Uterus (tissue), 2 donors: ENCODE data around the gene TBP.
"Not testable (repeated sequence)": the region's sequence is repeated elsewhere in the genome, so short reads cannot be mapped to it uniquely, and the experiment has no call there.

Experiments
- POLR2A ChIP-seq, 2 donors: fragments of 450-650 bp; IDR thresholded peaks; one replicate each; pipeline ENCODE4 v1.6.1; 2016; ENCODE audit warnings: antibody characterized with exemption in 2 of 2, mild to moderate bottlenecking in 1 of 2, moderate library complexity in 1 of 2
- TF ChIP-seq, protein P1 (sequence below), 4 experiments: fragments of 200-600 bp in 2 of 4; fragments of 450-650 bp in 2 of 4; sonication (generic) in 2 of 4; IDR thresholded peaks; one replicate each; pipeline ENCODE4 v1.5.1; 2016 to 2019; ENCODE audit warnings: antibody characterized with exemption in 4 of 4, mild to moderate bottlenecking in 2 of 4, moderate library complexity in 1 of 4

DNA sequence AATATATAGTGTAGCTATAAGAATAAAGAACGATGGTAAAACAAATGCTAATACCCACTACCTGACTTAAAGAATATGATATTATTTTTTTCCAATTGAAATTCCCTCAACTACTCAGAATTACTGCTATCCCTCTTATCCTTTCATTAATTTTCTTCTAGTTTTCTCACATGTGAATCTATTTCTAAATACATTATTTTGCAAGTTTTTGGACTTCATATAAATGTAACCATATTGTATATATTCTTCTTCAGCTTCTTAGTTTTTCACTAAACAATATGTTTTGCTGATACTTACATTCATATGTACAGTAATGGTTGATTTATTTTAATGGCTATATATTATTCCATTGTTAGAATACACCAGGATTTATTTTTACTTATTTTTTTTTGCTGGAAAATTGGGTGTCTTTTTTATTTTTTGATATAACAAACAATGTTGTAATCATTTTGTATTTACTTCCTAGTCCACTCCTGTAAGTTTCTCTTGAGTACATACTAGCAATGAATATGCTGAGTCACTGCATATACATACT lies 61.9 kb downstream of the TBP start:
- not testable (repeated sequence) for TF ChIP-seq POLR2A (IDR thresholded peaks at IDR 0.05)
- TF ChIP-seq, protein P1, sequence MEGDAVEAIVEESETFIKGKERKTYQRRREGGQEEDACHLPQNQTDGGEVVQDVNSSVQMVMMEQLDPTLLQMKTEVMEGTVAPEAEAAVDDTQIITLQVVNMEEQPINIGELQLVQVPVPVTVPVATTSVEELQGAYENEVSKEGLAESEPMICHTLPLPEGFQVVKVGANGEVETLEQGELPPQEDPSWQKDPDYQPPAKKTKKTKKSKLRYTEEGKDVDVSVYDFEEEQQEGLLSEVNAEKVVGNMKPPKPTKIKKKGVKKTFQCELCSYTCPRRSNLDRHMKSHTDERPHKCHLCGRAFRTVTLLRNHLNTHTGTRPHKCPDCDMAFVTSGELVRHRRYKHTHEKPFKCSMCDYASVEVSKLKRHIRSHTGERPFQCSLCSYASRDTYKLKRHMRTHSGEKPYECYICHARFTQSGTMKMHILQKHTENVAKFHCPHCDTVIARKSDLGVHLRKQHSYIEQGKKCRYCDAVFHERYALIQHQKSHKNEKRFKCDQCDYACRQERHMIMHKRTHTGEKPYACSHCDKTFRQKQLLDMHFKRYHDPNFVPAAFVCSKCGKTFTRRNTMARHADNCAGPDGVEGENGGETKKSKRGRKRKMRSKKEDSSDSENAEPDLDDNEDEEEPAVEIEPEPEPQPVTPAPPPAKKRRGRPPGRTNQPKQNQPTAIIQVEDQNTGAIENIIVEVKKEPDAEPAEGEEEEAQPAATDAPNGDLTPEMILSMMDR (IDR thresholded peaks at IDR 0.05): not testable (repeated sequence)
